ENCODE measurements around the gene ZNF467.
A peak's percentile ranks its signal among the peaks of the same experiment; 100 is the strongest.

Gene ZNF467

DNA sequence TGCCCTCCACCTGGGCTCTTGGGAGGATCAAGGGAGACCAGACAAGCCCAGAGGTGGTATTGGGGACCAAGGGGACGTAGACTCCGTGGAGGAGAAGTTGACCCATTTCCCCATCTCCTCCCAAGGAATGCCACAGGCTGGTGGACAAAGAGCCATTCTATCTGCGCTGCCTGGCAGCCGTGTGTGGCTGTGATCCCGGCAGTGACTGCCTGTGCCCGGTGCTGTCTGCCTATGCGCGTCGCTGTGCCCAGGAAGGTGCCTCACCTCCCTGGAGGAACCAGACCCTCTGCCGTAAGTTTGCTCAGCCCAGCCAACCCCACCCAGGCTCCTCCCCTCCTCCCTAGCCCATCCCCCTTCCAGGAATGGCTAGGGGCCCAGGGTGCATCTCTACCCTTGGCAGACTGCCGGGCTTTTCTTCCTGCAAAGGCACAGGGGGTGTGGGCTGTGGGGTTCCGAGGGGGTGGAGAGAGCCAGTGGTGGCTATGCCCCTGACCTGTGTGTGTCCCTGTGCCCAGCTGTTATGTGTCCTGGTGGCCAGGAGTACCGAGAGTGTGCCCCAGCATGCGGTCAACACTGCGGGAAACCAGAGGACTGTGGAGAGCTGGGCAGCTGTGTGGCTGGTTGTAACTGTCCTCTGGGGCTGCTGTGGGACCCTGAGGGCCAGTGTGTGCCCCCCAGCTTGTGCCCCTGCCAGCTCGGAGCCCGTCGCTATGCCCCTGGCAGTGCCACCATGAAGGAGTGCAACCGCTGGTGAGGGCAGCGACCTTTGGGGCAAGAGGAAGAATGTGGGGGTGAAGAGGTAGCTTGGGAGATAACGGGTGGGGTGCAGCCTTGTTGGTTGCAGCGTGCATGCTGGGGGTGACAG lies 10.2 kb upstream of the ZNF467 start:
- DNase-seq: no peak

DNA sequence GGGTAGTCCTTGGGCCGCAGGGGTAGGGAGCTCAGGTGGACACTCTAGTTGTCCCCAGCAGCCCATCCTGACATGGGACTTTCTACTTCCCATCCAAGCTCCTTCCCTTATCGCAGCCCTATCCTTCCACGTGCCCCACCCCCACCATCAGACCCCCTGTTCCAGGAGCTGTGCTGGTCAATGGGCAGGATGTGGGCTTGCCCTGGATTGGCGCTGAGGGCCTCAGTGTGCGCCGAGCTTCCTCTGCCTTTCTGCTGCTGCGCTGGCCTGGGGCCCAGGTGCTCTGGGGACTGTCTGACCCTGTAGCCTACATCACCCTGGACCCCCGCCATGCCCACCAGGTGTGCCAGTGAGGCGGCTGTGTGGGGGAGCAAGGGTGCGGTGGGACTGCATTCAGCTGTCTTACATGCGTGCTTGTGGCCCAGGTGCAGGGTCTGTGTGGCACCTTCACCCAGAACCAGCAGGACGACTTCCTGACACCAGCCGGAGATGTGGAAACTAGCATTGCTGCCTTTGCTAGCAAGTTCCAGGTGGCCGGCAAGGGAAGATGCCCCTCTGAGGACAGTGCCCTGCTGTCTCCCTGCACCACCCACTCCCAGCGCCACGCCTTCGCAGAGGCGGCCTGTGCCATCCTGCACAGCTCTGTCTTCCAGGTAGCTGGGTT lies 9.4 kb upstream of the ZNF467 start:
- DNase-seq: no peak

DNA sequence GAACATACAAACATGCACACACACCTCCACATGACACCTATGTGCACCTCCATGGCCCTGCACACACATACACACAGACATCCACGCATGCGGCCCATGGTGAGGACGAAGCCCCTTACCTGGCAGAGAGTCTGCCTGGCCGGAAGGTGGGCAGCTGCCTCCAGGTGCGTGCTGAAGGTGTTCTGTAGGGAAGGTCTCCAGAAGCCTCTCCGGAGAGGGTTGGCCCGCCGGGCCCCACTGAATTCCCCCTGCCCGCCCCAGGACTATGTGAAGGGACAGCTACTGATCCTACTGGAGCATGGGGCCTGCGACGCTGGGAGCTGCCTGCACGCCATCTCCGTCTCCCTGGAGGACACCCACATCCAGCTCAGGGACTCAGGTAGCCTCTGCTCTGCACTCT lies 8.5 kb upstream of the ZNF467 start:
- DNase-seq: no peak

DNA sequence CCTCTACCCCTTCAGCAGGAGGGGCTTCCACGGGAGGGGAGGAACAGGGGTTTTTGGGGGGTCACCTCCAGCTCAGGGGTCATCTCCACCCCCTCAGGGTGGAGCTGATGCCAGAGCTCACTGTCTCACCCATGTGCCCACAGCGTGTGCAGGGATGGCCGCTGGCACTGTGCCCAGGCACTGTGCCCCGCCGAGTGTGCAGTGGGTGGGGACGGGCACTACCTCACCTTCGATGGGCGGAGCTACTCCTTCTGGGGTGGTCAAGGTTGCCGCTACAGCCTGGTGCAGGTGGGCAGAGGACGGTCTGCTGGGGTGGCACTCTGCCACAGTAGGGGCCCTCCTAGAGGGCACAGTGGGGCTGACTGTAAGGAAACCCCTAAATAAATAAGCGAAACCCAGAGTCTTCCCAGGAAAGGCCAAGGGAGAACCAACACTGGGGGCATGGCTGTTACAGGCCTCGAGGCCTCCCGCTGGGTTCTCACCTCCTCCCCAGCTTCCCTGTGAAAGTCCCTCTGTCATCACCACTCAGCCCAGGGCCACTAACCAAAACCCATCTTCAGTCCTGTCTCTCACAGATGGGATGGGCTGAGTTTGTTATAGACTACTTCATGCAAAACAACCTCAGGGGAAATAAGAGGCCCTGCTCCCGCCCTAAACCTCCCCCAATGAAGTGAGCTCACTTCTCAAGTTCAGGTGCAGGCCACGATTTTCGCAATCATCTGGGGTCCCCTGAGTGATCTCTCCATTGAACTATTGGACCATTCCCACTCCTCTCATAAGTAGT lies 7.4 kb upstream of the ZNF467 start:
- DNase-seq: no peak

DNA sequence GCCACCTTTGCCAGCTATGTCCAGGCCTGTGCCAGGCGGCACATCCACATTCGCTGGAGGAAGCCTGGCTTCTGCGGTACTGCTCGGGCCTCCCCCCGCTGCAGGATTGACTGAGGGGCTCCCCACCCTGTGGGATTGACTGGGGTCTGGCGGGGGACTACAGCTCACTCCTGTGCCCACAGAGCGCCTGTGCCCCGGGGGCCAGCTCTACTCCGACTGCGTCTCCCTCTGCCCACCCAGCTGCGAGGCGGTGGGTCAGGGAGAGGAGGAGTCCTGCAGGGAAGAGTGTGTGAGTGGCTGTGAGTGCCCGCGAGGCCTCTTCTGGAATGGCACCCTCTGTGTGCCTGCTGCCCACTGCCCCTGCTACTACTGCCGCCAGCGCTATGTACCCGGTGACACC lies 6.7 kb upstream of the ZNF467 start:
- no peak for DNase-seq

DNA sequence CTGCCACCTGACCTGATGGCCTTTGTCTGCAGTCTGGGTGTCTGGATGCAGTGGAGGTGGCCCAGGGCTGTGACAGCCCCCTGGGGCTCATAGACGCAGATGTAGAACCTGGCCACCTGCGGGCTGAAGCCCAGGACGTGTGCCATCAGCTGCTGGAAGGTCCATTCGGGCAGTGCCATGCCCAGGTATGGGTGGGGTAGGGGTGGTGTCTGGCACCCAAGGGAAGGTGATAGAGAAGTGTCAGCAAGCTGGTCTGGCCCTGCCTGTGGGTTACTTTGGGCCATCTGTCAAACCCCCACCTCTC lies 6.1 kb upstream of the ZNF467 start:
- no peak for DNase-seq

DNA sequence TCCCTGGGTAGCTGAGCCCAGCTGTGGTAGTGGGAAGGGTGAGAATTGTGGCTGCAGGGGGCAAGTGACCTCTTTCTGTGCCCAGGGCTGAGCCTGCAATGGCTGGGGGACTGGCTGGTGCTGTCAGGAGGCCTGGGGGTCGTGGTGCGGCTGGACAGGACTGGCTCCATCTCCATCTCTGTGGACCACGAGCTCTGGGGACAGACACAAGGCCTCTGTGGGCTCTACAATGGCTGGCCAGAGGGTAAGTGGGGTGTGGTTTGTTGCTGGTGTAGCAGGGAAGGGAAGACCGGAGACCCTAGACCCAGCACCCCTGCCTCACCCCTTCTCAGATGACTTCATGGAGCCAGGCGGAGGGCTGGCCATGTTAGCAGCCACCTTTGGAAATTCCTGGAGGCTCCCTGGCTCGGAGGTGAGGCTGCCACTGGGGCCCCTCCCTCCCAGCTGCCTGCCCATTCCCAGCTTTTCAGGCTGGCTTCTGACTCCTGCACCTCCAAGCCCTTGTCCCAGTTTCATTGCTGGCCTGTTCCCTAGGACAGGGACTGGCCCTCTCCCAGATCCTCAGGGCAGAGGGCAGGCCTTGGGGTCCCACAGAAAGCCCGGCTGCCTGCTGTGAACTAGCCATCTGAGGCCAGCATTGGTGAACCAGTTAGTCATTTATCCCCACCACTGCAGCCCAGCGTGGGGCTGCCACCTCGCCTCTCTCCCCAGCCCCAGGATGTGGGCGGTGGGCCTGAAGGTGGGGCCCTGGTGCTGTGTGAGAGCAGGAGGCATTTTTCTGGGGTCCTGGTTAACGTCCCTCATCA lies 5.5 kb upstream of the ZNF467 start:
- no peak for DNase-seq

DNA sequence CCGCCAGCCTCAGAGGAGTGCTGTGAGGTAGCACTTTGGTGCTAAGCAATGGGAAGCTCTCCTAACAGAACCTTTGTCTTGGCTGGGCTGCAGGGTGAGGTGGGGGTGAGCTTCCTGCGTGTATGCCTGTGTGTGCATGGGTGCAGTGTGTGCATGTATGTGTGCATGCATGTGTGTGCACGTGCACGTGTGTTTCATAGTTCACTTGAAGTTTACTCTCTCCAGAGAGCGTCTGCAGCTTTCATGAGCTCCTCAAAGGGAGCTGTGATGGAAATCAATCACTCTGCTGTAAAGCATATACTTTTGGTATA lies 4.9 kb upstream of the ZNF467 start:
- DNase-seq: no peak

DNA sequence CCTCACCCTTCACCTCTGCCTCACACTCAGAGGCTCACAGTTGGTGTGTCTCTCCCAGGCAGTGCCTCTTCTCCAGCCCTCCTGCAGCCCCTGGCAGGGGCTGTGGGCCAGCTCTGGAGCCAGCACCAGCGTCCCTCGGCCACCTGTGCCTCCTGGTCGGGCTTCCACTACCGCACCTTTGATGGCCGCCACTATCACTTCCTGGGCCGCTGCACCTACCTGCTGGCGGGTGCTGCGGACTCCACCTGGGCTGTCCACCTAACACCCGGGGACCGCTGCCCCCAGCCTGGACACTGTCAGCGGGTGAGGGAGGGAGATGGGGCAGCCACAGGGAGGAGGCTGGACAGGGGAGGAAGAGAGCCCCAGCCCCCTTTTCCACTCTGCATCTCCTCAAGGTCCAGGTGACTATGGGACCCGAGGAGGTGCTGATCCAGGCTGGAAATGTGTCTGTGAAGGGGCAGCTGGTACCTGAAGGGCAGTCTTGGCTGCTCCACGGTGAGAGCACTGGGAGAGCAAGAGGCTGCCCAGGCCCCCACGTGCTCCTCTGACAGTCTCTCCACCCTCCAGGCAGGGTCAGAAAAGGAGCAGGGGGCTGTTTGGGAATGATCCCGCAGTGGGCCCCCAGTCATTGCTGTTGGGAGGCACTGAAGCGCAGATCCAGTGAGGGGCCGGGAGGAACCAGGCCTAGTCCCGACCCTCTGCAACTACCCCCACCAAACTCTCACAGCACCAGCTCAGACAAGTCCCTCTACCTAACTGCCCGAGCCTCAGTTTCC lies 4.4 kb upstream of the ZNF467 start:
- no peak for DNase-seq

DNA sequence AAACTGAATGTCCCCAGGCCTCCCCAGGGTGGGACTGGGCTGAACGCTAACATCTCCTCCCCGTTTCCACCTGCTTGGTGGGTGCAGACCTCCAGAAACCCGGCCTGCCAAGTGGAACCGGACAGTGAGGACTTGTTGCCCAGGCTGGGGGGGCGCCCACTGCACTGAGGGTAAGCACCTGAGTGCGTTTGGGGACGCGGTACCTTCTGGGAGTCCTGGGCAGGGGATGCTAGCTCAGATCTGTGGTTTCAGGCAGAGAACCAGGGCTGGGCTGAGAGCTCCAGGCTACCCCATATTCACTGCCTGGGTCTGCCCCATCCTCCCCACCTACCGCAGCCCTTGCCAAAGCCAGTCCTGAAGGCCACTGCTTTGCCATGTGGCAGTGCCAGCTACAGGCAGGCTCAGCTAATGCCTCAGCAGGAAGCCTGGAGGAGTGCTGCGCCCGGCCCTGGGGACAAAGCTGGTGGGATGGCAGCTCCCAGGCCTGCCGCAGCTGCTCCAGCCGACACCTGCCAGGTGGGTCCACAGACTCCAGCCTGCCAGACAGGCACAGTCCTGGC lies 3.5 kb upstream of the ZNF467 start:
- DNase-seq: no peak

DNA sequence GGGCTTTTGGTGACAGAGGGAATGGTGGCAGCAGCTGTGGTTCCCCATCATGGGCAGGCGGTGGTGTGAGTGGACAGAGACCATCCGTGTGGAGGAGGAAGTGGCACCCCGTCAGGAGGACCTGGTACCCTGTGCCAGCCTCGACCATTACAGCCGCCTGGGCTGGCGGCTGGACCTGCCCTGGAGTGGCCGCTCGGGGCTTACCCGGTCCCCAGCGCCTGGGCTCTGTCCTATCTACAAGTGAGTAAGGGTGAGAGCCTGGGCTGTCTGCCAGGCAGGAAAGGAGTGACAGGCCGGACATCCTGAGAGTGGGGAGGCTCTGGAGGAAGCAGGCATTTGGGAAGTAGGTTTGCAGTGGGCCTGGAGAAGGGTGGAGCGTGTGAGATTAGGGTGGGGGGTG lies 2.9 kb upstream of the ZNF467 start:
- no peak for DNase-seq

DNA sequence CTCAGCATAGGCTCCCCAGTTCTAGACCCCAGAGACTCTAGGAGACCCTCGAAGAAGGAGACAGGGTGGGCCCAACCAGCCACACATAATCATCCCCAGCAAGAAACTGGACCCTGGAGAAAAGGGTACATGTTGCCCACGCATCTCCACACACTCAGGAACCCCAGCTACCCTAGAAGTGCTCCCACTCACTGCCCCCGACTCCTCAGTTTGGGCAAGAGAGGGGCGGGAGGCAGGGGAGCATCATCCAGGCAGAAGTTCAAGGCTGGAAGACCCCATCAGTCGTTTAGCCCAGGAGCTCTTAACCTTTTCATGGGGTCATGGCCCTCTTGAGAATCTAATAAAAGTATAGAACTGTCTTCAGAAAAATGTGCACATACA lies 1.8 kb upstream of the ZNF467 start:
- no peak for DNase-seq

DNA sequence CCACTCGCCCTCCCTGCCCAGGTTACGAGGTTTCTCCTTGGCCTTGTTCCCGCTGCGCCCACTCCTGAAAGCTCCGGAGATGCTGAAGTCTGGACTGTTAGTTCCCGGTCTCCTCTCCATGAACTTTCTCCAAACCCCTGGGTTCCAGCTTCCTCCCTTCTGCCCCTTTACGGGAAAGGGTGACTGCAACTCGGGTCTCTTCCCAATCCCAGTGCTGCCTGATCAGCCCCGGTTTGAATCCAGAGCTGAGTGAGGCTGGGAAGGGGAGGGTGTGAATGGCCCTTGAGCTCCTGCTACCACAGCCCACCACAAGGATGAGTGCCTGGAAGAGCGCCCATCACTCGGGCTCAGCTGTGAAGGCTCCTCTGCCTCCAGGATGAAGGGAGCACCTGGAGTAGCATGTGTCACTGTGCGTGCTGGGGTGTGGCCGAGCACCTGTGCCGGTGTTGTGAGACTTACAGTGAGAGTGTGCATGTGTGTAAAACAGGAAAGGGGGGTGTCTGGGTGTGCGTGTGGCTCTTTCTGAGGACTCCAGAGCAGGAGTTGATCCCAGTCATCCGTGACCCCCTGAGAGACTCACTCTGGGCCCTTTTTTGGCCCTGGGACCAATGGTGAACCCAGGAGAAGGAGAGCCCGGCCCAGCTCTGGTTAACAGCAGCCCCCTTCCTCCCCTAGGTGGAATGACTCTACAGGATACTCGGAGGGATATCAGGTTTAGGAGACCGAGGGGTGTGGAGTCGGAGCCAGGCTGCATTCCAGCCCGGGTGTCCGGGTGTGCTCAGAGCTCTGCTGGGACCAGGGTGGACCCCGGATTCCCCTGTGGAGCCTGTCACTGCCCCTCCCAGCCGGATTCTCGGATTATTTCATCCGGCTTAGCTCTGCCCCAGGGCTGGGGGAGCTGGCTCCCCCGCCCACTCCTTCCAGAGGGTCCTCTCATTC lies 1.1 kb upstream of the ZNF467 start:
- DNase-seq: no peak

DNA sequence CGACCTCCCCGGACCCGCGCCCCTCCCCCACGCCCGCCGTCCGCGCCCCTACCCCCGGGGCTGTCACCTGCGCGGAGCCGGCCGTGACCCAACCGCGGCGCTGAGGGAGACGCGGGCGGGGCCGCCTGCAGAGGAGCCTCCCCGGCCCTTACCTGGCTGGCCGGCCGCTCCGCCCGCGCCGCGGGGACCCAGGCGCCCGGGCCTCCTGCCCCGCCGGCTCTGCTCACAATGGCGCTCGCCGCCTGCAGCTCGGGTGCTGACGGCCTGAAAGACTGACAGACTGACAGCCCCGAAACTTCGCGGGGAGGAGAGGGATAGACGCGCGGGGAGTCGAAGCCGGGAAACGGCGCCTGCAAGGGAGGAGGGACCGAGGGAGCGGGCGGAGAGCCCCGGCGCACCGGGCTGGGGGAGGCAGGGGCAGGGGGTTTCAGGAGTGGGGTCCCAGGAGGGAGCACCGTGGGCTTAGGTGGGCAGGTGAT lies 393 bp downstream of the ZNF467 start:
- no peak for DNase-seq

DNA sequence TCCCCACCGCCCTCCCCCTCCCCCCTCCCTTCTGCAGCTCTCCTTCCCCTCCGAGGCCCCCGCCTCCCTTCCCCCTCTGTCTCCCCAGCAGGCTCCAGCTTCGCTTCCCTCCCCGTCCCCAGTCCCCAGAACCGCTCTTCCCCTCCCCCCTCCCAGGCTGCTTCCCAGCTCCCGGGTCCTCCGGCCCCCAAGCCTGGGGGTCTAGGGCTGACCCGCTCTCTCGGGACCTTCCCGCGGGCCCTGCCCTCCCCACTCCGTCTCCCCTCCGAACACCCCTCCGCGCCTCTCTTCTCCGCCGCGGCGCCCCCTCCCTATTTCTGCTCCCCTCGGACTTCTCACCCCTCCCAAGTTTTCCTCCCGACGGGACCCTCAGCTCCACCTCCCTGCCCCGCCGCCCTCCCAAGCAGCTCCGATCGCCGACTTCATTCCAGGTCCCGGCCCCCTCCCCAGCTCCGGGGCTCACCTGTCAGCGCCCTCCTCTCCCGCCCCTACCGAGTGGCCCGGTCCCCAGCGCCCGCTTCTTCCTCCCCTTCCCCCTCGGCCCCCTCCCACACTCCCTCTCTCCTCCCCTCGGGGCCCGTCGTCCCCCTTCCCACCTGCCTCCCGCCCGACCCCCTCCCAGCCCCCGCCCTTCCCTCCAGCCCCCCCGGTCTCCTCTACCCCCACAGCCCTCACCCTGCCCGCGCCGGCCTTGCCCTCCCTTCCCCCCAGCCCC lies 990 bp downstream of the ZNF467 start:
- no peak for DNase-seq

DNA sequence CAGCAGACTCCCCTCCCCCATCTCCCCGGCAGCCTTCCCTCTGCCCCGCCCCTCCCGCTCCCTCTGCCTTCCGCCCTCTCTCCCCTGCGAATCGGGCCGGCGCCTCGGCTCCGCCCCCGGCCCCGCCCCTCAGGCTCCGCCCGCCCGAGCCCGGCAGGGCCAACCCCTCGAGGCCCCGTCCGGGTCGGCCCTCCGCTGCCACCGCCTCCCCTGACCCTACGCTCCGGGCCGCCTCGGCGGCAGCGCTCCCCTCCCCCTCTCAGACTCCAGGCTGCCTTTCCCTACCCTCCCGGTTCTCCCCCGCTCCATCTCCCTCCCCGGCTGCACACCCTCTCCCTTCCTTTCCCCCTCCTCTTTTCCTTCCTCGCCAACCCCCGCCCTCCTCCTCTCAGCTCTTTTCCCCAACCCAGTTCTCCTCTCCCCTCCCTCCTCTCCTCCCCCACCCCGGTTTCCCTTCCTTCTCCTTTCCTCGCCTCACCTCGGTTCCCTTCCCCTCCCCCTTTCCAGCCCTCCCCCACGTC lies 1.6 kb downstream of the ZNF467 start:
- peak; percentile 67 for DNase-seq

DNA sequence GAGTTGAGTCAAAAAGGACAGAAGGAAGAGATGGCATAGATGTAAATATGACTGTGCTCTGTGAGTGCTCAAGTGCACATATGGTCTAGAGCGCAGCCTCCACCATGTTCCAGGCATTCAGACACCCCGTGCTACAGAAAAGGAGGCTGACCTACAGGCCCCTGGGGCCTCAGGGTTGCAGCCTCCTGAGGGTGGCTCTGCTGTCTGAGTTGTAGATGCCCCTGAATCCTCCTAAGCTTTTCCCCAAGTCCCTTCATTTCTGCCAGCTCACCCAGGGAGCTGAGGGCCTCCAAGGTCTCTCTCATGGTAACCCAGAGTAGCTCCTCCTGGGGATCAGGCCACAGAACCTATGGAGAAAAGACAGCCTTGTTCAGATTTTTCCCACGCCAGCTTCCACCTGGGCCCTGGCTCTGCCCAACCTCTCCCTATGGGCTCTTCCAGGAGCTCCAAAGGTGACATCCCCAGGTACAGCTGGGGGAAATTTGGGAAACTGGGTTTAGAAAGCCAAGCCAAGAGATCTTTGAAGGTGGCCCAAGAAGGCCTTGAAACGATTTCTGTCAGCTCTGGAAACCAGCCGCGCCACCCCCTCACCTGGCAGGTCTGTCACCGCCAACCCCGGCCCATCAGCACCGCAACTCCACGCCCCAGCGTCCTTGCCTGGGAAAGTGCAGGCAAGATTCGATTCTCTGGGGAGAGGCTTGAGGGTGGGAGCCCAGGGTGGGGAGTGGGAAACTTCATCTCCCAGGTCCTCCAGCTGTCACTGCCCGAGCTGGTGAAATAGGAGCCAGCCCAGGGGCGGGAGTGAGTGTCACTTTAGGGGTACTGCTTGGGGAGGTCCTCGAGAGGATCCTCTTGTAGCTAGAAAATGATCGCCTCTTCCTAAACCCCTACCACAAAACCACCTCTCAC lies 2.4 kb downstream of the ZNF467 start:
- no peak for DNase-seq

DNA sequence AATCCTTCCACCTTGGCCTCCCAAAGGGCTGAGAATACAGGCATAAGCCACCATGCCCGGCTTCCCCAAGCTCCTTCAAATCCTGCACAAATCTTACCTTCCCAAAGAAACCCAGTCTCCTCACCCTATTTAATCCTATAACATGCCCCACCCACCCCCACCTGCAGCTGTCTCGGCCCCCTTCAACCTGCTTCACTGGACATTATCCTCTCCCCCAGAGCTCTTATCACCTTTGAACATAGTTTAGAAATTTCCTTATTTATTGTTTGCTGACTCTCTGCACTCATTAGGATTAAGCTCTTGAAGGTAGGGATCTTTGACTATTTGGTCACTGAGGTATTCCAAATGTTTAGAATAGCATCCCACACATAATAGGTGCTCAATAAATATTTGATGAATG lies 3.5 kb downstream of the ZNF467 start:
- DNase-seq: no peak

DNA sequence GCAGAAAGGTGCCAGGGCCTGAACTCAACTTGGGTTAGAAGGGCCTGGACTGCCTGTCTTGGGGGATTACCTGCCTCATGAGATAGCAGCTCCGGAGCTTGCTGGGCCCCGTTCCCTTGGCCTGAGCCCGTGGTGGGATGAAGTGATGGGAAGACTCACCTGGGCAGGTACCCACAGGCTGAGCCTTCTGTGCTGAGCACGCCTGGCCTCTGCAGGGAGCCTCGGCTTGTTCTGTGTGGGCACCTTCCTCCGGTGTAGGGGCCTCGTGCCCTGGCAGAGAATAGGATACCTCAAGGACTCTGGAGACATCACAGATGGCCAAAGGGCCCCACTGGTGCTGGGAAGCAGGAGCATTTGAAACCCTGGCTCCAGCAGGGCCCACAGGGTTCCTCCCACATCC lies 4.5 kb downstream of the ZNF467 start:
- no peak for DNase-seq
